GM19468 (cell line): ENCODE measurements around the gene IQGAP1.
"Not testable (repeated sequence)": the region's sequence is repeated elsewhere in the genome, so short reads cannot be mapped to it uniquely, and the experiment has no call there.

ENCODE experiments used
- ATAC-seq: cut with Tn5 transposase; IDR thresholded peaks from one replicate; pipeline ENCODE4 v1.9.1; 2021; ENCODE audit warnings: mild to moderate bottlenecking, moderate library complexity, moderate number of reproducible peaks; ENCODE audit not compliant: unreplicated experiment; ENCODE audit errors: extremely low read depth

Gene IQGAP1

GRCh38 chr15:90478846-90479481 lies 90.9 kb downstream of the IQGAP1 start:
- no peak for ATAC-seq

GRCh38 chr15:90479656-90480055 lies 91.6 kb downstream of the IQGAP1 start:
- ATAC-seq, result no peak

- ATAC-seq, result no peak
These were observed 93.0 kb downstream of the IQGAP1 start for GRCh38 chr15:90481023-90481422.

GRCh38 chr15:90482124-90483011 lies 94.3 kb downstream of the IQGAP1 start:
- ATAC-seq, result no peak

GRCh38 chr15:90483012-90483307 lies 94.9 kb downstream of the IQGAP1 start:
- ATAC-seq, result no peak

GRCh38 chr15:90483637-90484036 lies 95.6 kb downstream of the IQGAP1 start:
- no peak for ATAC-seq

- ATAC-seq, result no peak
These were observed 99.1 kb downstream of the IQGAP1 start for GRCh38 chr15:90487186-90487585.

GRCh38 chr15:90489514-90489913 lies 101.5 kb downstream of the IQGAP1 start:
- ATAC-seq, result no peak

GRCh38 chr15:90489944-90490343 lies 101.9 kb downstream of the IQGAP1 start:
- ATAC-seq, result no peak

GRCh38 chr15:90493647-90494046 lies 105.6 kb downstream of the IQGAP1 start:
- ATAC-seq, result no peak

GRCh38 chr15:90495067-90495466 lies 107.0 kb downstream of the IQGAP1 start:
- no peak for ATAC-seq

- ATAC-seq, result no peak
These were observed 108.7 kb downstream of the IQGAP1 start for GRCh38 chr15:90496791-90497190.

- ATAC-seq, result no peak
These were observed 109.3 kb downstream of the IQGAP1 start for GRCh38 chr15:90497376-90497775.

GRCh38 chr15:90497912-90498311 lies 109.9 kb downstream of the IQGAP1 start:
- no peak for ATAC-seq

- no peak for ATAC-seq
These were observed 112.1 kb downstream of the IQGAP1 start for GRCh38 chr15:90500171-90500570.

GRCh38 chr15:90501898-90502297 lies 113.9 kb downstream of the IQGAP1 start:
- no peak for ATAC-seq

GRCh38 chr15:90510781-90511180 lies 122.7 kb downstream of the IQGAP1 start:
- not testable (repeated sequence) for ATAC-seq

GRCh38 chr15:90511211-90511618 lies 123.2 kb downstream of the IQGAP1 start:
- ATAC-seq, result not testable (repeated sequence)

- ATAC-seq, result no peak
These were observed 124.2 kb downstream of the IQGAP1 start for GRCh38 chr15:90512276-90512675.

- no peak for ATAC-seq
These were observed 124.9 kb downstream of the IQGAP1 start for GRCh38 chr15:90512981-90513380.

GRCh38 chr15:90513448-90513847 lies 125.4 kb downstream of the IQGAP1 start:
- ATAC-seq, result no peak

GRCh38 chr15:90513893-90514292 lies 125.9 kb downstream of the IQGAP1 start:
- not testable (repeated sequence) for ATAC-seq
